ENCODE measurements around the gene GLS2.

Gene GLS2

GRCh38 chr12:56437430-56438176 lies 50.4 kb downstream of the GLS2 start:
- DNase-seq, result no peak

GRCh38 chr12:56434828-56435227 lies 53.1 kb downstream of the GLS2 start:
- DNase-seq, result no peak

- DNase-seq, result no peak
These were observed 56.1 kb downstream of the GLS2 start for GRCh38 chr12:56431850-56432249.

- DNase-seq, result no peak
These were observed 56.7 kb downstream of the GLS2 start for GRCh38 chr12:56431288-56431687.

GRCh38 chr12:56425940-56426438 lies 62.0 kb downstream of the GLS2 start:
- no peak for DNase-seq

- DNase-seq, result no peak
These were observed 62.8 kb downstream of the GLS2 start for GRCh38 chr12:56425193-56425592.
